Measurements from ENCODE around the gene SFMBT1. TPM values are rescaled to one million over a fixed set of nuclear protein-coding genes. Genes with fewer than 3 reads are reported as not detected.

The SFMBT1 gene
- total and polyA plus RNA-seq, 12 donors, result 3.1 to 19.1 (median 16.3) TPM

- Histone ChIP-seq H3K4me1 (peaks cover 8 to 44% (median 33%) of the 10 kb centered on the region in 9 donors), H3K36me3 (no peaks in the 10 kb centered on the region), H3K4me3 (peak overlapping the region in 4 of 10 donors; percentile 66 to 97 (median 70)), H3K27me3 (peaks cover 0 to 12% (median 0%) of the 10 kb centered on the region in 7 donors), H3K9me3 (no peaks in the 10 kb centered on the region), H3K27ac (peak overlapping the region in 2 of 10 donors; percentile 22 to 90)
- TF ChIP-seq CTCF (IDR thresholded peaks at IDR 0.05), result no peak
- intact Hi-C loops (cut with DNase I), result loop anchor here in 2 of 10 donors (10.0 kb wide), 1 partner anchor 109 kb away; no protein-coding TSS in a partner anchor
- no peak for ATAC-seq
- 89 to 90% methylated on average over 2 of the region's 2 CpGs for WGBS, 2 donors
- no peak for DNase-seq
These were observed 2.1 kb downstream of the SFMBT1 start for GRCh38 chr3:53043738-53044137.

GRCh38 chr3:53042651-53043050, 3.2 kb downstream of the SFMBT1 start:
- ATAC-seq, result no peak
- peaks cover 0 to 12% (median 0%) of the 10 kb centered on the region in 7 donors for H3K27me3 ChIP-seq
- no peak for TF ChIP-seq CTCF (IDR thresholded peaks at IDR 0.05)
- no peak for DNase-seq
- no peaks in the 10 kb centered on the region for H3K36me3 ChIP-seq
- H3K27ac ChIP-seq, result no peak overlapping the region
- H3K4me1 ChIP-seq, result peaks cover 8 to 44% (median 33%) of the 10 kb centered on the region in 9 donors
- intact Hi-C loops (cut with DNase I), result loop anchor here in 2 of 10 donors (10.0 kb wide), 1 partner anchor 108 kb away; no protein-coding TSS in a partner anchor
- no peaks in the 10 kb centered on the region for H3K9me3 ChIP-seq
- no peak overlapping the region for H3K4me3 ChIP-seq
- 93 to 94% methylated on average over 3 of the region's 3 CpGs for WGBS, 2 donors

- H3K4me1 ChIP-seq, result peaks cover 0 to 45% (median 32%) of the 10 kb centered on the region in 9 donors
- DNase-seq, result no peak
- no peaks in the 10 kb centered on the region for H3K36me3 ChIP-seq
- H3K9me3 ChIP-seq, result no peaks in the 10 kb centered on the region
- H3K27me3 ChIP-seq, result no peaks in the 10 kb centered on the region
- H3K27ac ChIP-seq, result no peak overlapping the region
- no peak for ATAC-seq
- no peak for TF ChIP-seq CTCF (IDR thresholded peaks at IDR 0.05)
- intact Hi-C loops (cut with DNase I), result loop anchor here in 2 of 10 donors (10.0 kb wide), 1 partner anchor 106 kb away; no protein-coding TSS in a partner anchor
- no peak overlapping the region for H3K4me3 ChIP-seq
These were observed 5.5 kb downstream of the SFMBT1 start for GRCh38 chr3:53040351-53040820.

GRCh38 chr3:53039376-53039752, 6.5 kb downstream of the SFMBT1 start:
- intact Hi-C loops (cut with DNase I), result no loop called here
- no peak for ATAC-seq
- H3K4me1 ChIP-seq, result peaks cover 0 to 41% (median 28%) of the 10 kb centered on the region in 9 donors
- no peak for TF ChIP-seq CTCF (IDR thresholded peaks at IDR 0.05)
- DNase-seq, result no peak
- H3K9me3 ChIP-seq, result no peaks in the 10 kb centered on the region
- 83 to 91% methylated on average over 2 of the region's 2 CpGs for WGBS, 2 donors
- H3K27me3 ChIP-seq, result no peaks in the 10 kb centered on the region
- H3K4me3 ChIP-seq, result no peak overlapping the region
- H3K36me3 ChIP-seq, result no peaks in the 10 kb centered on the region
- no peak overlapping the region for H3K27ac ChIP-seq

Data from heart right ventricle (tissue), 16 donors.